OCI-LY7 (cell line): ENCODE measurements around the gene APOA1. TPM values are rescaled to one million over a fixed set of nuclear protein-coding genes. Genes with fewer than 3 reads are reported as not detected.

Experiments
- BruUV-seq: library from RNA; stranded (reverse); fragments of 400-500 nt; replicated peaks from 2 replicates; lab custom pipeline; 2021; lab: Mats Ljungman, UMichigan
- CTCF ChIA-PET: fragments of 300-600 bp; sonication (Branson Sonifier 250); formaldehyde crosslinking; loops from one replicate; lab custom pipeline; 2022; ENCODE audit warnings: antibody characterized with exemption; ENCODE audit not compliant: unreplicated experiment; lab: Charles Lee
- POLR2A ChIA-PET: fragments of 300-600 bp; sonication (Branson Sonifier 250); formaldehyde crosslinking; loops from one replicate; lab custom pipeline; 2022; ENCODE audit warnings: antibody characterized with exemption; lab: Charles Lee
- DNase-seq: peaks from one replicate; pipeline ENCODE4 v3.0.0-alpha.2; 2015; ENCODE audit warnings: low spot score
- H2AFZ ChIP-seq: fragments of 200-600 bp; sonication (generic), shearing (Covaris generic); 2 replicates; pipeline ENCODE4 v1.6.1; 2014; ENCODE audit warnings: mild to moderate bottlenecking, antibody characterized with exemption, low read length, moderate library complexity
- H3K27ac ChIP-seq: fragments of 200-600 bp; sonication (generic); 2 replicates; pipeline ENCODE4 v1.5.1; 2014; ENCODE audit warnings: mixed run types, low read depth, mild to moderate bottlenecking, moderate library complexity, low read length, inconsistent platforms; ENCODE audit not compliant: poor library complexity, severe bottlenecking
- H3K36me3 ChIP-seq: fragments of 200-600 bp; sonication (generic); 2 replicates; pipeline ENCODE4 v1.6.1; 2014; ENCODE audit warnings: mild to moderate bottlenecking, antibody characterized with exemption, low read length, moderate library complexity, mixed read lengths; ENCODE audit not compliant: insufficient read depth
- H3K4me1 ChIP-seq: fragments of 200-600 bp; sonication (generic); 2 replicates; pipeline ENCODE4 v1.5.1; 2014; ENCODE audit warnings: mild to moderate bottlenecking, low read length; ENCODE audit not compliant: insufficient read depth, poor library complexity, severe bottlenecking
- H3K4me2 ChIP-seq: fragments of 200-600 bp; sonication (generic); 2 replicates; pipeline ENCODE4 v1.6.1; 2014; ENCODE audit warnings: mild to moderate bottlenecking, low read length
- H3K4me3 ChIP-seq: fragments of 200-600 bp; sonication (generic); 2 replicates; pipeline ENCODE4 v1.5.1; 2014; ENCODE audit warnings: mild to moderate bottlenecking, low read depth, low read length; ENCODE audit not compliant: poor library complexity, severe bottlenecking
- H3K79me2 ChIP-seq: fragments of 200-600 bp; sonication (generic); 2 replicates; pipeline ENCODE4 v1.6.1; 2016; ENCODE audit warnings: low read depth, mild to moderate bottlenecking, low read length, moderate library complexity, mixed read lengths; ENCODE audit not compliant: insufficient read depth
- H3K9me2 ChIP-seq: fragments of 200-600 bp; sonication (generic); 2 replicates; pipeline ENCODE4 v1.6.1; 2016; ENCODE audit warnings: mild to moderate bottlenecking, low read length, mixed read lengths; ENCODE audit not compliant: insufficient read depth
- H3K9me3 ChIP-seq: fragments of 200-600 bp; sonication (generic); 2 replicates; pipeline ENCODE4 v1.6.1; 2014; ENCODE audit warnings: mild to moderate bottlenecking, mixed run types, low read length, mixed read lengths
- H4K20me1 ChIP-seq: fragments of 200-600 bp; sonication (generic); 2 replicates; pipeline ENCODE4 v1.6.1; 2014; ENCODE audit warnings: mild to moderate bottlenecking, antibody characterized with exemption, low read length, moderate library complexity, mixed read lengths; ENCODE audit not compliant: insufficient read depth
- CTCF ChIP-seq: fragments of 200-600 bp; sonication (generic); conservative IDR thresholded peaks from 2 replicates; pipeline ENCODE4 v1.5.1; 2014; ENCODE audit warnings: mild to moderate bottlenecking, antibody characterized with exemption, low read length, moderate library complexity, mixed read lengths
- EZH2phosphoT487 ChIP-seq: fragments of 200-600 bp; sonication (generic); IDR thresholded peaks from 2 replicates; pipeline ENCODE4 v1.6.1; 2018; ENCODE audit warnings: low read depth, borderline replicate concordance, mild to moderate bottlenecking, mixed run types, antibody characterized with exemption, low read length, moderate library complexity, mixed read lengths
- intact Hi-C: fragments of 100-400 bp; cut with micrococcal nuclease; formaldehyde crosslinking; loops from one replicate; pipeline ENCODE4 v1.10.0; 2022; ENCODE audit not compliant: unreplicated experiment
- total RNA-seq, 2 experiments: library from RNA; depleted of rRNA in 1 of 2; stranded (reverse); fragments of >200 nt in 1 of 2; shearing (Covaris generic) in 1 of 2; gene quantifications; 2 replicates each; pipeline ENCODE4 v1.2.3, GENCODE V29; 2014 to 2022

Gene APOA1
- total RNA-seq, 2 experiments from 2014 or later = 0.22 TPM; not detected in 1

DNA sequence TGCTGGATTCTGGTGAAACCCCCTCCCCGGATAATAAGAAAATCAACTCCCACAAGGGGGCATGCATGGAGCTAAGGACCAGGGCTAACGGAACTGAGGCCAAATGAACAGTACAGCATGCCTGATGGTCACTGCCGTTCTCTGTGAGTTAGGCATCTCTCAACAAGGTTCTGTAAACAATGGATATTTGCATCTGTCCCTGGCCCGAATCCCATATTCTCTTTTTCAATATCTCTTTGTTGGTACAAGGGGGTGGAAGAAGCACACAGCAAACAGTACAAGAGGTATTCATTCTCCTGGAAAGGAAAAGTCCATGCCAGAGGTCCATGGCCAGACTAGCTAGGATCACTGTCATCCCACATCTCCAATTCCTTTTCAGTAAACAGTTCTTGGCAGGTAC lies 32.2 kb upstream of the APOA1 start:
- H2AFZ ChIP-seq = no peak overlapping the region
- peaks cover 97% of the 10 kb centered on the region for H3K36me3 ChIP-seq
- no peaks in the 10 kb centered on the region for H3K4me1 ChIP-seq
- POLR2A ChIA-PET = no interaction called here
- H3K27ac ChIP-seq = no peak overlapping the region
- no peaks in the 10 kb centered on the region for H3K9me2 ChIP-seq
- DNase-seq = no peak
- H3K4me3 ChIP-seq = no peak overlapping the region
- no peak for TF ChIP-seq EZH2phosphoT487
- no TSS peak for BruUV-seq
- H4K20me1 ChIP-seq = no peaks in the 10 kb centered on the region
- intact Hi-C loops = no loop called here
- H3K79me2 ChIP-seq = no peaks in the 10 kb centered on the region
- no peak overlapping the region for H3K4me2 ChIP-seq
- H3K9me3 ChIP-seq = no peaks in the 10 kb centered on the region
- CTCF ChIA-PET = no interaction called here

GRCh38 chr11:116868066-116868465 lies 30.6 kb upstream of the APOA1 start:
- POLR2A ChIA-PET = interaction anchor here (1.1 kb wide), 1 partner anchor 50 kb away, joined by 3 read pairs; no protein-coding TSS in a partner anchor
- Histone ChIP-seq H3K9me3 (no peaks in the 10 kb centered on the region), H3K36me3 (peaks cover 94% of the 10 kb centered on the region), H3K4me2 (no peak overlapping the region), H4K20me1 (no peaks in the 10 kb centered on the region), H2AFZ (no peak overlapping the region), H3K4me3 (no peak overlapping the region), H3K27ac (no peak overlapping the region), H3K79me2 (no peaks in the 10 kb centered on the region), H3K9me2 (no peaks in the 10 kb centered on the region), H3K4me1 (no peaks in the 10 kb centered on the region)
- TF ChIP-seq EZH2phosphoT487 = no peak
- TF ChIP-seq CTCF = no peak
- CTCF ChIA-PET = no interaction called here
- BruUV-seq = no TSS peak
- intact Hi-C loops = no loop called here
- DNase-seq = no peak

- no peaks in the 10 kb centered on the region for H3K9me2 ChIP-seq
- no peaks in the 10 kb centered on the region for H3K4me1 ChIP-seq
- no peak for DNase-seq
- H3K4me2 ChIP-seq = no peak overlapping the region
- no peaks in the 10 kb centered on the region for H3K79me2 ChIP-seq
- TF ChIP-seq CTCF (no peak), EZH2phosphoT487 (no peak)
- H2AFZ ChIP-seq = no peak overlapping the region
- H3K9me3 ChIP-seq = no peaks in the 10 kb centered on the region
- H4K20me1 ChIP-seq = no peaks in the 10 kb centered on the region
- BruUV-seq = no TSS peak
- CTCF ChIA-PET = no interaction called here
- intact Hi-C loops = no loop called here
- POLR2A ChIA-PET = interaction anchor here (1.1 kb wide), 1 partner anchor 50 kb away, joined by 3 read pairs; no protein-coding TSS in a partner anchor
- H3K27ac ChIP-seq = no peak overlapping the region
- H3K36me3 ChIP-seq = peaks cover 93% of the 10 kb centered on the region
- H3K4me3 ChIP-seq = no peak overlapping the region
Measured at GRCh38 chr11:116867619-116868018, 30.2 kb upstream of the APOA1 start.
